WTC11 (cell line): ENCODE data around the gene OVOL2. TPM values are rescaled to one million over a fixed set of nuclear protein-coding genes. Genes with fewer than 3 reads are reported as not detected.

Experiments used
- ATAC-seq: fragments of 200-7000 bp; cut with Tn5 transposase; 2 replicates; pipeline ENCODE4 v1.10.0; 2021; ENCODE audit warnings: mild to moderate bottlenecking, moderate library complexity
- CTCF ChIA-PET: fragments of 300-600 bp; sonication (Branson Sonifier 250); formaldehyde crosslinking; loops from one replicate; lab custom pipeline; 2021; ENCODE audit warnings: antibody characterized with exemption; lab: Charles Lee
- POLR2A ChIA-PET: fragments of 350-600 bp; sonication (Branson Sonifier 250); formaldehyde crosslinking; loops from one replicate; lab custom pipeline; 2021; ENCODE audit warnings: antibody characterized with exemption; lab: Charles Lee
- DNase-seq: peaks from one replicate; pipeline ENCODE4 v3.0.0; 2021; ENCODE audit warnings: low spot score
- H3K27ac Mint-ChIP-seq: 2 replicates; pipeline ENCODE4 v1.8.0; 2021; ENCODE audit warnings: mixed read lengths
- H3K27me3 Mint-ChIP-seq: 2 replicates; pipeline ENCODE4 v1.8.0; 2021; ENCODE audit warnings: low read depth, mild to moderate bottlenecking, moderate library complexity, mixed read lengths
- H3K36me3 Mint-ChIP-seq: 2 replicates; pipeline ENCODE4 v1.8.0; 2021; ENCODE audit warnings: mixed read lengths
- H3K4me1 Mint-ChIP-seq: 2 replicates; pipeline ENCODE4 v1.8.0; 2022; ENCODE audit warnings: mixed read lengths
- H3K4me3 Mint-ChIP-seq: 2 replicates; pipeline ENCODE4 v1.8.0; 2021; ENCODE audit warnings: mild to moderate bottlenecking, moderate library complexity, mixed read lengths
- H3K9me3 Mint-ChIP-seq: 2 replicates; pipeline ENCODE4 v1.8.0; 2021; ENCODE audit warnings: mixed read lengths
- CBFB ChIP-seq: sonication (generic); formaldehyde crosslinking; IDR thresholded peaks from 2 replicates; pipeline ENCODE4 v1.8.1; 2022; ENCODE audit warnings: mild to moderate bottlenecking, low read depth, missing genetic modification reagents
- CREB1 ChIP-seq: sonication (generic); formaldehyde crosslinking; IDR thresholded peaks from 2 replicates; pipeline ENCODE4 v1.8.0; 2023; ENCODE audit warnings: mild to moderate bottlenecking, missing genetic modification reagents
- CREM ChIP-seq: sonication (generic); formaldehyde crosslinking; IDR thresholded peaks from 2 replicates; pipeline ENCODE4 v1.8.1; 2022; ENCODE audit warnings: mild to moderate bottlenecking, missing genetic modification reagents, moderate library complexity
- E2F4 ChIP-seq: sonication (generic); formaldehyde crosslinking; IDR thresholded peaks from 2 replicates; pipeline ENCODE4 v1.8.1; 2022; ENCODE audit warnings: low read depth, mild to moderate bottlenecking, moderate library complexity, missing genetic modification reagents, borderline replicate concordance
- E2F5 ChIP-seq: sonication (generic); formaldehyde crosslinking; IDR thresholded peaks from 2 replicates; pipeline ENCODE4 v1.8.1; 2022; ENCODE audit warnings: mild to moderate bottlenecking, moderate library complexity, missing genetic modification reagents
- IRF2 ChIP-seq: sonication (generic); formaldehyde crosslinking; IDR thresholded peaks from 2 replicates; pipeline ENCODE4 v1.8.0; 2022; ENCODE audit warnings: low read depth, missing genetic modification reagents, borderline replicate concordance
- JAZF1 ChIP-seq: fragments of 250-450 bp; sonication (Bioruptor Pico); IDR thresholded peaks from 2 replicates; pipeline ENCODE4 v1.9.0; 2021; ENCODE audit warnings: moderate library complexity, mild to moderate bottlenecking, inconsistent platforms
- MAX ChIP-seq: sonication (generic); formaldehyde crosslinking; IDR thresholded peaks from 2 replicates; pipeline ENCODE4 v1.8.0; 2022; ENCODE audit warnings: mild to moderate bottlenecking, missing genetic modification reagents
- NFYB ChIP-seq: sonication (generic); formaldehyde crosslinking; conservative IDR thresholded peaks from 2 replicates; pipeline ENCODE4 v1.8.0; 2022; ENCODE audit warnings: low read depth, missing genetic modification reagents
- OVOL2 ChIP-seq: fragments of 250-450 bp; sonication (Bioruptor Pico); IDR thresholded peaks from 2 replicates; pipeline ENCODE4 v1.9.0; 2021; ENCODE audit warnings: mild to moderate bottlenecking, borderline replicate concordance
- PRDM15 ChIP-seq: sonication (generic); formaldehyde crosslinking; IDR thresholded peaks from 2 replicates; pipeline ENCODE4 v1.8.0; 2022; ENCODE audit warnings: missing genetic modification reagents
- TP53 ChIP-seq: sonication (generic); formaldehyde crosslinking; IDR thresholded peaks from 2 replicates; pipeline ENCODE4 v1.8.1; 2023; ENCODE audit warnings: mild to moderate bottlenecking, missing genetic modification reagents
- USF1 ChIP-seq: sonication (generic); formaldehyde crosslinking; IDR thresholded peaks from 2 replicates; pipeline ENCODE4 v1.8.0; 2022; ENCODE audit warnings: mild to moderate bottlenecking, missing genetic modification reagents
- ZBTB21 ChIP-seq: sonication (generic); formaldehyde crosslinking; IDR thresholded peaks from 2 replicates; pipeline ENCODE4 v1.8.1; 2023; ENCODE audit warnings: mild to moderate bottlenecking, missing genetic modification reagents, borderline replicate concordance
- ZNF121 ChIP-seq: sonication (generic); formaldehyde crosslinking; IDR thresholded peaks from 2 replicates; pipeline ENCODE4 v1.8.0; 2023; ENCODE audit warnings: missing genetic modification reagents
- ZNF263 ChIP-seq: sonication (generic); formaldehyde crosslinking; IDR thresholded peaks from 2 replicates; pipeline ENCODE4 v1.8.1; 2022; ENCODE audit warnings: low read depth, mild to moderate bottlenecking, moderate library complexity, missing genetic modification reagents
- ZNF281 ChIP-seq: sonication (generic); formaldehyde crosslinking; IDR thresholded peaks from 2 replicates; pipeline ENCODE4 v1.8.0; 2023; ENCODE audit warnings: mild to moderate bottlenecking, missing genetic modification reagents
- ZNF317 ChIP-seq: sonication (generic); formaldehyde crosslinking; IDR thresholded peaks from 2 replicates; pipeline ENCODE4 v1.8.1; 2023; ENCODE audit warnings: low read depth, mild to moderate bottlenecking, moderate library complexity, missing genetic modification reagents, borderline replicate concordance
- ZNF396 ChIP-seq: fragments of 250-450 bp; sonication (Bioruptor Pico); IDR thresholded peaks from 2 replicates; pipeline ENCODE4 v1.8.0; 2021; ENCODE audit warnings: mild to moderate bottlenecking, moderate library complexity, borderline replicate concordance
- total RNA-seq: library from RNA; stranded (reverse); gene quantifications from 3 replicates; pipeline ENCODE4 v1.2.3, GENCODE V29; 2021

OVOL2 gene
- total RNA-seq, 1 experiment from 2014 or later, result 9.8 TPM

GRCh38 chr20:17990278-17990972 is 67.3 kb downstream of the OVOL2 start:
- CTCF ChIA-PET, result no interaction called here
- POLR2A ChIA-PET, result no interaction called here
- Mint-ChIP-seq H3K4me3 (no peak overlapping the region), H3K27me3 (no peaks in the 10 kb centered on the region), H3K9me3 (no peaks in the 10 kb centered on the region), H3K36me3 (peaks cover 33% of the 10 kb centered on the region), H3K4me1 (0 out of 2 replicates have a peak, but pooled peaks cover 4% of the 10 kb centered on the region), H3K27ac (no peak overlapping the region)
- DNase-seq (no peak), ATAC-seq (no peak)
- no peak for TF ChIP-seq JAZF1
- TF ChIP-seq OVOL2 (CRISPR knock-in tag), result no peak
- no peak for TF ChIP-seq ZNF263 (CRISPR knock-in tag)
- no peak for TF ChIP-seq TP53 (CRISPR knock-in tag)
- no peak for TF ChIP-seq ZNF317 (CRISPR knock-in tag)
- TF ChIP-seq PRDM15 (CRISPR knock-in tag), result no peak
- TF ChIP-seq NFYB, result no peak
- no peak for TF ChIP-seq CREM (CRISPR knock-in tag)
- TF ChIP-seq CBFB (CRISPR knock-in tag), result no peak
- no peak for TF ChIP-seq MAX
- no peak for TF ChIP-seq ZNF396
- no peak for TF ChIP-seq ZBTB21 (CRISPR knock-in tag)
- TF ChIP-seq E2F5 (CRISPR knock-in tag), result no peak
- TF ChIP-seq CREB1 (CRISPR knock-in tag), result no peak
- TF ChIP-seq USF1 (CRISPR knock-in tag), result no peak
- TF ChIP-seq E2F4, result no peak
- TF ChIP-seq ZNF121, result no peak
- no peak for TF ChIP-seq IRF2 (CRISPR knock-in tag)
- no peak for TF ChIP-seq ZNF281 (CRISPR knock-in tag)
